ENCODE results near the gene NUDT14. TPM values are rescaled to one million over a fixed set of nuclear protein-coding genes. Genes with fewer than 3 reads are reported as not detected.

NUDT14 gene
- total and polyA plus RNA-seq, 7 donors, result 14.7 to 45.4 (median 23.3) TPM

DNA sequence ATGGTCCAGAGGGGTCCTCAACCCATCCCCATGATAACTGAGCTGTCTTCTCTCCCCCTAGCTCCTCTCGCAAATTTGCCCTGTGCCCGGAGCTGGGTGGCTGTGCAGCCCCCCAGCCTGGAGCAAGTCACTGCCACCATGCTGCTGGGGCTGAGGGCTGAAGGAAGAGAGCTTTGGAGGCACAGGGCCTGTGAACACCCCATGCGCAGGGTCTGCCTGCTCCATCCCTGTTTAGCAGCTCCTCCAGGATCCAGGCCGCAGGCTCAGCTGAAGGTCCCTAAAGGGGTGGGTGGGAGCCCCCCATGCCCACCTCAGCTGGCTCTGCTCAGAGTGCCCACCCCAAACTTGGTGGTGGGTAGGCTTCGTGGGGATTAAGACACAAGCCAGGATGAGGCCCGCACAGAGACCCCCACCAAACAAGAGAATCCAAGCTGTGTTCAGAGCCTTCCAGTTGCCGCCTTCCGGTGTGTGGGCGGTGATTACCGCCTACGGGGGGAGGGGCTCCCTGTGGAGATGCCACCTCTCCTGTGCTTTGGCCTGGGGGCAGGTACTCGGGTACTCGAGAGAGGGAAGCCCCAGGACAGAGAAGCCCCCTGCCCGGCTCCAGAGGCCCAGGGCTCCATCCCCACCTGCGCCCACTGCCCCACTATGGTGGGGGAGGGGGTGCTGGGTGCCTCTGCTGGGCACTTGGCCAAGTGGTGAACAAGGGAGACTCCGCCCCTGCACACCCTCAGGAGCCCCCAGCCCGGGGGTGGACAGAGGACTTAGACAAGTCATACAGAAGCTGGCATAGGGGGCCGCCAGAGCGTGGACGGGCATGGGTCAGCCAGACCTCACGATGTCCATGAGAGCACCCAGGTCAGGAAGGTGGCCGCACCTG is 11.1 kb downstream of the NUDT14 start:
- intact Hi-C loops (cut with DNase I), result loop anchor here in 1 of 2 donors (5.0 kb wide), 1 partner anchor 78 kb away; no protein-coding TSS in a partner anchor
- Histone ChIP-seq H3K36me3 (ENCODE audit: insufficient read depth in 1 of 2, low read depth in 1 of 2) (no peaks in the 10 kb centered on the region), H3K9me3 (no peaks in the 10 kb centered on the region), H3K27ac (peak overlapping the region; percentile 82), H3K4me1 (peaks cover 49% of the 10 kb centered on the region), H3K27me3 (ENCODE audit: insufficient read depth in 3 of 3, low read length in 2 of 3) (no peaks in the 10 kb centered on the region), H3K4me3 (peak overlapping the region; percentile 26)
- no peak for ATAC-seq
- WGBS, 3 donors, result 74 to 79% (median 77%) methylated on average over 21 to 22 of the region's 22 CpGs
- TF ChIP-seq, protein P1, sequence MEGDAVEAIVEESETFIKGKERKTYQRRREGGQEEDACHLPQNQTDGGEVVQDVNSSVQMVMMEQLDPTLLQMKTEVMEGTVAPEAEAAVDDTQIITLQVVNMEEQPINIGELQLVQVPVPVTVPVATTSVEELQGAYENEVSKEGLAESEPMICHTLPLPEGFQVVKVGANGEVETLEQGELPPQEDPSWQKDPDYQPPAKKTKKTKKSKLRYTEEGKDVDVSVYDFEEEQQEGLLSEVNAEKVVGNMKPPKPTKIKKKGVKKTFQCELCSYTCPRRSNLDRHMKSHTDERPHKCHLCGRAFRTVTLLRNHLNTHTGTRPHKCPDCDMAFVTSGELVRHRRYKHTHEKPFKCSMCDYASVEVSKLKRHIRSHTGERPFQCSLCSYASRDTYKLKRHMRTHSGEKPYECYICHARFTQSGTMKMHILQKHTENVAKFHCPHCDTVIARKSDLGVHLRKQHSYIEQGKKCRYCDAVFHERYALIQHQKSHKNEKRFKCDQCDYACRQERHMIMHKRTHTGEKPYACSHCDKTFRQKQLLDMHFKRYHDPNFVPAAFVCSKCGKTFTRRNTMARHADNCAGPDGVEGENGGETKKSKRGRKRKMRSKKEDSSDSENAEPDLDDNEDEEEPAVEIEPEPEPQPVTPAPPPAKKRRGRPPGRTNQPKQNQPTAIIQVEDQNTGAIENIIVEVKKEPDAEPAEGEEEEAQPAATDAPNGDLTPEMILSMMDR (IDR thresholded peaks at IDR 0.05), result no peak
- no peak for DNase-seq

DNA sequence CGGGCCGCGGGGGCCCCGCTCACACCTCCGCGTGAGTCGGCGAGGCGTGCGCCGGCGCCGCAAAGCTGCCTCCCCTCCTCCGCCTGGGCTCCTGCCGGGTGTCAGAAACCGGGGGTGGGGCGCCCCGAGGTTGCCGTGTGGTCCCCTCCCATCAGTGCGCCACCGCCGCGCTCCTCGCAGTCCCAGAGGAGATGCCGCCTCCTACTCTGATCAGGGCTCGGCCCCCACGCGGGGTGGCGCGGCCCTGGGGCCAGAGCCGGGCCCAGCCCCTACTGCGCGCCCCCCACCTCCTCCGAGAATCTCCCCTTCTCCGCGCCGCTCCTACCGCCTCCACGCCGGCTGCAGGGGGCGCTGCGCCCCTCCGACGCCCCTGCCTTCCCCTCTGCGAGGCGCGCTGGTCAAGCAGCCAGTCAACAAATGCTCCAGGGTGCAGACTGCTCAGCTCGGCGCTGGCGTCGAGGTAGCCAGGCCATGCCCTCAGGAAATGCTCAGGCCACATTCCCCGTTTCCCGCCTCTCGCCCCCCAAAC is 12.1 kb downstream of the NUDT14 start:
- no peaks in the 10 kb centered on the region for H3K9me3 ChIP-seq
- WGBS, 3 donors, result 18 to 44% (median 32%) methylated on average over 16 to 54 of the region's 54 CpGs
- intact Hi-C loops (cut with DNase I), result loop anchor here in 1 of 2 donors (5.0 kb wide), 1 partner anchor 77 kb away; no protein-coding TSS in a partner anchor
- peak overlapping the region; percentile 56 for H3K4me3 ChIP-seq
- TF ChIP-seq, protein P1 (IDR thresholded peaks at IDR 0.05), result peak; percentile 40
- ATAC-seq, result peak in 3 of 4 donors; percentile 2 to 4 (median 2)
- H3K36me3 ChIP-seq (ENCODE audit: insufficient read depth in 1 of 2, low read depth in 1 of 2), result no peaks in the 10 kb centered on the region
- peaks cover 59% of the 10 kb centered on the region for H3K4me1 ChIP-seq
- peak overlapping the region; percentile 82 for H3K27ac ChIP-seq
- DNase-seq, result no peak
- no peaks in the 10 kb centered on the region for H3K27me3 ChIP-seq (ENCODE audit: insufficient read depth in 3 of 3, low read length in 2 of 3)

DNA sequence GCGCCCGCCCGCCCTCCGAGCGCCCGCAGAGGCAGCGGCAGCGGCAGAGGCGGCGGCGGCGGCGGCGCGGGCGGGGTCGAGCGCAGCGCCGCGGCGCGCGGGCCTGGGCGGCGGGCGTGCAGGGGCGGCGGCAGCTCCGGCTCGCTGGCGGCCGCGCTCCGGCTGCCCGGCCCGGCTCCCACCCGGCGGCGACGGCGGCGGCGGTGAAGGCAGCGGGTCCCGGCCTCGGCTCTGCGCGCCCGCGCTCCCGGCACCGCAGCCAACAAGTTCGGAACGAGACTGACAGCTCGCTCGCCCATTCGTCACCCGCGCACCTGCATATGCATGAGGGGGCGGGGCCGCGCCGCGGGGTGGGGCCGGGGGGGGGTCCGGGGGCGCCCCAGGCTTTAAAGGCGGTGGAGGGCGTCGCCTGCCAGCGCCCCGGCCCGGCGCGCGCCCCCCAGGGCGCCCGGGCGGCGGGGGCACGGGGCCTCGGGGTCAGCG is 12.6 kb downstream of the NUDT14 start, which contains the start of gene JAG2:
Gene JAG2, minus strand, starts transcription at position 281 of the 483 bp plus-strand sequence. CDS start 356 bp downstream, outside the sequence.
- TF ChIP-seq, protein P1 (IDR thresholded peaks at IDR 0.05), result no peak
- intact Hi-C loops (cut with DNase I), result loop anchor here in 1 of 2 donors (5.0 kb wide), 1 partner anchor 76 kb away; no protein-coding TSS in a partner anchor
- H3K4me1 ChIP-seq, result peaks cover 64% of the 10 kb centered on the region
- peak within 1 kb of the TSS; percentile 82 for H3K27ac ChIP-seq
- no peaks in the 10 kb centered on the region for H3K36me3 ChIP-seq (ENCODE audit: insufficient read depth in 1 of 2, low read depth in 1 of 2)
- H3K27me3 ChIP-seq (ENCODE audit: insufficient read depth in 3 of 3, low read length in 2 of 3), result no peaks in the 10 kb centered on the region
- no peaks in the 10 kb centered on the region for H3K9me3 ChIP-seq
- DNase-seq, result peak; percentile 68 to 86
- peak; percentile 11 to 41 (median 27) for ATAC-seq
- peak within 1 kb of the TSS; percentile 70 for H3K4me3 ChIP-seq
- 1% methylated on average over 71 of the region's 84 CpGs; no CpG with 5 or more reads in 2 of the 3 donors for WGBS, 3 donors

DNA sequence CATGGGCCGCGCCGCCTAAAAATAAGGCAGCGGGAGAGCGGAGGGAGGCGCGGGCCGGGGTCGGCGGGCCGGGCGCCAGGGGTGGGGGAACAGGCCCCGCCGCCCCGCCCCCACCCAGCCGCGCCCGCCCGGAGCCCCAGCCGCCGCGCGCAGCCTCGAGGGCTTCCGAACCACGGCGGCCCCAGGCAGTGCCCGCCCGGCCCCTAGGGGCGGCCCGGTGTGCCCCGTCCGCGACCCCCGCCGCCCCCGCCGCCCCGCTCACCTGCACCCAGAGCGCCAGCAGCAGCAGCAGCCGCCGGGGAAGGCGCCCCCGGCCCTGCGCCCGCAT is 13.1 kb downstream of the NUDT14 start:
- peak overlapping the region; percentile 82 for H3K27ac ChIP-seq
- intact Hi-C loops (cut with DNase I), result loop anchor here in 1 of 2 donors (5.0 kb wide), 1 partner anchor 76 kb away; no protein-coding TSS in a partner anchor
- TF ChIP-seq, protein P1 (IDR thresholded peaks at IDR 0.05), result no peak
- peaks cover 69% of the 10 kb centered on the region for H3K4me1 ChIP-seq
- no peak for ATAC-seq
- no peaks in the 10 kb centered on the region for H3K9me3 ChIP-seq
- peak overlapping the region; percentile 70 for H3K4me3 ChIP-seq
- 0 to 1% (median 0%) methylated on average over 13 to 44 of the region's 46 CpGs for WGBS, 3 donors
- DNase-seq, result no peak
- no peaks in the 10 kb centered on the region for H3K27me3 ChIP-seq (ENCODE audit: insufficient read depth in 3 of 3, low read length in 2 of 3)
- H3K36me3 ChIP-seq (ENCODE audit: insufficient read depth in 1 of 2, low read depth in 1 of 2), result no peaks in the 10 kb centered on the region

Measured in psoas muscle (tissue), 8 donors.